Right ventricle myocardium superior (tissue), 1 donor: ENCODE results near the gene SHROOM3. TPM values are rescaled to one million over a fixed set of nuclear protein-coding genes. Genes with fewer than 3 reads are reported as not detected.

Experiments
- ATAC-seq: fragments of 200-7000 bp; cut with Tn5 transposase; one replicate; pipeline ENCODE4 v1.9.1; 2020; ENCODE audit warnings: mild to moderate bottlenecking; ENCODE audit not compliant: poor library complexity
- DNase-seq: peaks from one replicate; pipeline ENCODE4 v3.0.0-alpha.2; 2020
- intact Hi-C: fragments of 100-400 bp; cut with DNase I; formaldehyde crosslinking; loops from one replicate; pipeline ENCODE4 v1.11.2; 2022
- total RNA-seq: library from RNA; stranded (reverse); fragmentation: NEBNext Ultra II Directional; extraction: Animal tissue kit (Norgen Biotek cat#: 25700); gene quantifications from one replicate; pipeline ENCODE4 v1.2.1, GENCODE V29; 2021
- donor health status: DM: no; HTN: yes; CAD: no; lungs with severe emphysema.

Gene SHROOM3
- total RNA-seq, 1 donor from 2014 or later, result 10.5 TPM

- intact Hi-C loops, result no loop called here
- ATAC-seq (no peak), DNase-seq (no peak)
Observed at GRCh38 chr4:76624931-76625715, 190.1 kb downstream of the SHROOM3 start.

DNA sequence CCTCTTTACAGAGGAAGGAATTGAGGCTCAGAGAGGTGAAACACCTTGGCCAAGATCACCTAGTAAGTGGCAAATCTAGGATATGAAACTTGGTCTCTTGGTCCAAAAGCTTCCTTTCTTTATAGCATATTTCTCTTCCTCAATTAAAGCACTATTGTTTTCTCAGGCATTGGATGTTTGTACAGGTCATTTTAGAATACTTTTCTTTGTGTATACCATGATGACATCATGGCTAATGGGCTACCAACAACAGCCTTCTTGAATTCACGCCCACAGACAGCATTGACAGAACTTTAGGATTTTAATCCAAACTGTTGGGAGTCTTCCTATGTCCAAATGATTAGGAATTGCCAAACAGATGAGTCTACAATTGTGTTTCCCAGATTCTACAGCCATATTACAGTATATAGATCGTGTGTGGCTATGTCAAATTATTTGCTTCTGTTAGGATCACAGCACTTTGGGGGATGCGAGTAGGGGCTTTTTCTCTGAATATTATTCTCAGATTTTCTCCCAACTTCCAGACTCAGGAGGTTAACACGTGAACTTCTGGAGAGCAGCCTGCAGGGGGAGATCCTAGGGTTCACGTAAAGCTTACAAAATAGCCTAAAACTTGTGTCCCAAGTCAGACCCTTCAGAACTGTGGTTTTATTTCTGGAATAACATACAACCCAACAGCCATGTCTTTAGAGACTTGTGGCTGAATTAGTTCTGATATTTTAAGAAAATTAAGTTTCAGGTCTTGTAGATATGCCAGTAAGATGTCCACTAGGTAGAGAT, 191.8 kb downstream of the SHROOM3 start:
- intact Hi-C loops, result no loop called here
- ATAC-seq (no peak), DNase-seq (no peak)

DNA sequence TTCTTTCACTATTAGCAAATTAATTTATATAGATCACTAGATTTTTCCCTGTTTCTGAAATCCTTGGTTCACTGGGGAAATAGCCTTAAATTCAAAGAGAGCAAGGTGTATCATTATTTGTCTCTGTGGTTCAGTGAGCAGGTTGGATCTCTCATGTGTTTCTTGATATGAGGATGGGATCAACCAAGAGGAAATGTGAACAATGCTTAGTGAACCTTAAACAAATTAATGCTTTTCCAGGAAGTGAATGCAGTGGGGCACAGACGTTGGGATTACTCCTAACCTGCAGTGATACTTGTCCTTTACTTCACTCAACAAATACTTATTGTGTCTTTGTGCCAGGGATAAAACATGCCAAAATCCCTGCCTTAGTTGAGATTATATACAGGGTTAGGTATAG, 193.2 kb downstream of the SHROOM3 start:
- no peak for DNase-seq
- no peak for ATAC-seq
- intact Hi-C loops, result no loop called here

GRCh38 chr4:76630741-76631140, 195.7 kb downstream of the SHROOM3 start:
- DNase-seq (no peak), ATAC-seq (no peak)
- intact Hi-C loops, result no loop called here

DNA sequence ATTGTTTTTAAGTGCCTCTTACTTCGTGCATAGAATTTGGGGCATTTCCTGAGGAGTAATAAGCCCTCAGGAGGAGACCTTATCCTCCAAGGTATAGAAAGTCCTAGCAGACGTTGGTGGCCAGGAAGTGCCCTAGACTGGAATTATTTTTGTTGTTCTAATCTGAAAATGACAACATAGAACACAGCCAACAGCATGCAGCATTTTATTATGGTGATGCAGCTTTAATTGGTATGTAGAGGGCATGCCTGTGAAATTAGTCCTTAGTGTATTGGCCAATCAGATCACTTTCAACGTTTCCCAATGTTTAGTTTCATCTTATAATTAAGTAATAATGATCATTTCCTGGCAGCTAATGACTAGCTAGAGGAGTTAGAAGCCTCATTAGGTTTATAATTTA, 199.2 kb downstream of the SHROOM3 start:
- intact Hi-C loops, result no loop called here
- DNase-seq, result no peak
- no peak for ATAC-seq

GRCh38 chr4:76637712-76638361, 202.8 kb downstream of the SHROOM3 start:
- intact Hi-C loops, result no loop called here
- no peak for ATAC-seq
- DNase-seq, result no peak

- intact Hi-C loops, result no loop called here
- no peak for ATAC-seq
- DNase-seq, result no peak
Observed at GRCh38 chr4:76639288-76639687, 204.3 kb downstream of the SHROOM3 start.

- DNase-seq (no peak), ATAC-seq (no peak)
- intact Hi-C loops, result no loop called here
Observed at GRCh38 chr4:76640353-76640910, 205.4 kb downstream of the SHROOM3 start.

GRCh38 chr4:76641351-76641750, 206.3 kb downstream of the SHROOM3 start:
- ATAC-seq (no peak), DNase-seq (no peak)
- intact Hi-C loops, result no loop called here

GRCh38 chr4:76641758-76642157, 206.7 kb downstream of the SHROOM3 start:
- intact Hi-C loops, result no loop called here

GRCh38 chr4:76644831-76645485, 209.9 kb downstream of the SHROOM3 start:
- ATAC-seq, result no peak
- intact Hi-C loops, result no loop called here
- DNase-seq, result no peak

More at GRCh38 chr4:76641758-76642157, 206.7 kb downstream of the SHROOM3 start:
- no peak for DNase-seq
- ATAC-seq, result no peak

DNA sequence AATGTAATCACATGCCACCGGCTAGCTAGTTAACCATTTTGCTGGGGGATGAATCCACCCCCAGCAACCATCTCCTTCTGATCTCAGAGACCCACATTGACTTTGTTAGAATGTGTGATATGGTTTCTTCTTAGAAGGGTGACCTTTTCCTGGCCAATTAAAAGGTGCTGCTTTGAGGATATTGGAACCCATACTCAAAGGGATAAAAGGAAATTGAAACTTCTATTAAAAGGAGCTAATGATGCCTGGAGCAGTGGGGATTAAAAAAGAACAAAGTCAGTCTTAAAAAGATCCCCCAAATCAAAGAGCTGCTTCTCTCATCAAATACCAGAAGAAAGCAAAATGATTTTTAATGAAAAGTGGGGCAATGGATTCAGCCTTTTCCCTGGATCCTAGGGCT, 214.1 kb downstream of the SHROOM3 start:
- ATAC-seq, result no peak
- intact Hi-C loops, result no loop called here
- DNase-seq, result no peak

DNA sequence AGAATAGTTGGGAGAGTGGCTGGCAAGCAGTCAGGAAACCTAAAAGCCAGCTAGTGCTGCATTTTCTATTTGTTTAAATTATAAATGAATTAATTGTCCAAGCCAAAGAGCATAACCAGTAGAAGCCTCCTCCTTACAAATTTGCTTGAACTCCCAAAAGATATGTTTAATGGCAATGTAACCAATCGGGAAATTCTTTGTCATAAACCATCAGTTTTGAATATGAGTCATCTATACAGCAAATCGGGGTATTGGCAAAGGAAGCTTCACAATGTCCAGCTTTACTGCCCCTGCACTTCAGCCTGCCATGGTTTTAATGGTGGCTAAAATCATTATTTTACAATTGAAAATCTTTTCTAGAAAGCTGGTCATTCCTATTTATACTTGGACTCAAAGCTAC, 216.6 kb downstream of the SHROOM3 start:
- intact Hi-C loops, result loop anchor here (10.0 kb wide), 1 partner anchor 137 kb away; no protein-coding TSS in a partner anchor
- ATAC-seq (no peak), DNase-seq (no peak)

GRCh38 chr4:76652389-76652788, 217.4 kb downstream of the SHROOM3 start:
- no peak for ATAC-seq
- intact Hi-C loops, result loop anchor here (10.0 kb wide), 1 partner anchor 138 kb away; no protein-coding TSS in a partner anchor
- DNase-seq, result no peak

GRCh38 chr4:76654084-76654483, 219.1 kb downstream of the SHROOM3 start:
- no peak for DNase-seq
- ATAC-seq, result no peak
- intact Hi-C loops, result loop anchor here (10.0 kb wide), 1 partner anchor 139 kb away; no protein-coding TSS in a partner anchor

GRCh38 chr4:76654791-76655190, 219.8 kb downstream of the SHROOM3 start:
- DNase-seq, result no peak
- ATAC-seq, result no peak
- intact Hi-C loops, result loop anchor here (10.0 kb wide), 1 partner anchor 140 kb away; no protein-coding TSS in a partner anchor

GRCh38 chr4:76655566-76656479, 220.8 kb downstream of the SHROOM3 start:
- intact Hi-C loops, result loop anchor here (10.0 kb wide), 1 partner anchor 141 kb away; no protein-coding TSS in a partner anchor
- ATAC-seq, result peak; percentile 43
- DNase-seq, result no peak
